GM10266 (cell line): ENCODE measurements around the gene USP6NL.

ENCODE experiments used
- DNase-seq: peaks from one replicate; pipeline ENCODE4 v3.0.0; 2012; ENCODE audit errors: extremely low spot score
- TF ChIP-seq, protein P1 (sequence below): IDR thresholded peaks from 2 replicates; pipeline ENCODE4 v1.5.1; 2012; ENCODE audit warnings: mild to moderate bottlenecking, low read depth; ENCODE audit not compliant: control insufficient read depth, insufficient read depth; ENCODE audit errors: missing control alignments

Gene USP6NL

DNA sequence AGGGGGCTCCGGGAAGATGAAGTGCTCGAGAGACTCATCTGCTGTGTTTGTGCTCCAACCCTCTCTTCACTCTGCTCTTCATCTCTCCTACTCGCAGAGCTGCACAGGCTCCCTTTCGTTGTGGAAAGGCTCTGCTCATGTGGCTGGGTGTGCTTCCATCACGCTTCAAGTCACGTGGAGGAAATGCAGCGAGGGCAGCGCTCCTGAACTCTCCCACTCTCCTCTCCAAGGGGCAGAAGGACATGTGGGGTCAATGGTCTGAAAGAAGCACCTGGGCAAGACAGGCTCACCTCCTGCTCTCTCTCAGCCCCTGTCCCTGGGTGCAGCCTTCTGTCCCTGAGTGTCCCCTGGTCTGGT is 72.6 kb downstream of the USP6NL start:
- TF ChIP-seq, protein P1, sequence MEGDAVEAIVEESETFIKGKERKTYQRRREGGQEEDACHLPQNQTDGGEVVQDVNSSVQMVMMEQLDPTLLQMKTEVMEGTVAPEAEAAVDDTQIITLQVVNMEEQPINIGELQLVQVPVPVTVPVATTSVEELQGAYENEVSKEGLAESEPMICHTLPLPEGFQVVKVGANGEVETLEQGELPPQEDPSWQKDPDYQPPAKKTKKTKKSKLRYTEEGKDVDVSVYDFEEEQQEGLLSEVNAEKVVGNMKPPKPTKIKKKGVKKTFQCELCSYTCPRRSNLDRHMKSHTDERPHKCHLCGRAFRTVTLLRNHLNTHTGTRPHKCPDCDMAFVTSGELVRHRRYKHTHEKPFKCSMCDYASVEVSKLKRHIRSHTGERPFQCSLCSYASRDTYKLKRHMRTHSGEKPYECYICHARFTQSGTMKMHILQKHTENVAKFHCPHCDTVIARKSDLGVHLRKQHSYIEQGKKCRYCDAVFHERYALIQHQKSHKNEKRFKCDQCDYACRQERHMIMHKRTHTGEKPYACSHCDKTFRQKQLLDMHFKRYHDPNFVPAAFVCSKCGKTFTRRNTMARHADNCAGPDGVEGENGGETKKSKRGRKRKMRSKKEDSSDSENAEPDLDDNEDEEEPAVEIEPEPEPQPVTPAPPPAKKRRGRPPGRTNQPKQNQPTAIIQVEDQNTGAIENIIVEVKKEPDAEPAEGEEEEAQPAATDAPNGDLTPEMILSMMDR, result no peak
- DNase-seq, result no peak

DNA sequence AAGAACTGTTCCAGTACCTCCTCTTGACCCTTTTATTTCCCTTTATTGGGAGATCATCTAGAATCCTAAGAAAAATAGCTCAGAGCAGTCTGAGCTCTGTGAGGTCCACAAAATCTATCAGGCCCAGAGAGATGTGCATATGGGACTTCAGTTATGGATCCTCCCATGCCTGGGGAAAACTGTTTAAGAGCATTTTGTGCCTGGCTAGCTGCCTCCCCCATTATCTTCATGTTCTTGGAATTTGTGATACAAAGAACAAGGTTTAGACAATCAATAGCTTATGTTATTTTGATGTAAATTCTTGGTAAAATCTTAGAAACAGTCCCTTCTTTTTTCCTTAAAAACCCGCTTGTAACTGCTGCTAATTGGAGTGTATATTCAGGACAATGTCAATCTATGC is 75.2 kb downstream of the USP6NL start:
- no peak for DNase-seq
- TF ChIP-seq, protein P1, result no peak

DNA sequence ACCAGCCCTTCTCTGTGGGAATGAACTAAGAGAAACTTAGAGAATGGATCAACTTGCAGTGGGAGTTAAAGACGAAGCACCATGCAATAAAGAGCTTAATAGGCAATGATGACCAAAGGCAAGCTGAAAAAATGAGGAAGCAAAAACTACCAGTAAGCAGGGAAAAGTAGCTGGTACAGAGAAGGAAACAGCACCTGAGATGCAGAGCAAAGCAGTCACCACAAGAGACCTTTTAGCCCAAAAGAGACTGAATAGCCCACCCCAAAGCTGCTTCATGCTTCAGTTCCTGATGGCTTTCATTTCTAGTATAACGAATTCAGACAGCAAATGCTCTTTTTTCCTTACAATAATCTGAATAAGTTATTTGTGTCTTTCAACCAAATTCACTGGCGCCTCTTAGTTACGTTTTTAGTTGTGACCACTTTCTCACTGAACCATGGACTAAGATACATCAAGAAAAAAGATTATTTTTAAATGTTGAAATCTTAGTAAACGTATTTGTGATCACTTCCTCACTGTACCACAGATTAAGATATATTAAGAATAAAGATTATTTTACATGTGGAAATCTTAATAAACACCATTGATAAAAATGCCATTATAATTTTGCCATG is 76.0 kb downstream of the USP6NL start:
- no peak for DNase-seq
- TF ChIP-seq, protein P1, result no peak

DNA sequence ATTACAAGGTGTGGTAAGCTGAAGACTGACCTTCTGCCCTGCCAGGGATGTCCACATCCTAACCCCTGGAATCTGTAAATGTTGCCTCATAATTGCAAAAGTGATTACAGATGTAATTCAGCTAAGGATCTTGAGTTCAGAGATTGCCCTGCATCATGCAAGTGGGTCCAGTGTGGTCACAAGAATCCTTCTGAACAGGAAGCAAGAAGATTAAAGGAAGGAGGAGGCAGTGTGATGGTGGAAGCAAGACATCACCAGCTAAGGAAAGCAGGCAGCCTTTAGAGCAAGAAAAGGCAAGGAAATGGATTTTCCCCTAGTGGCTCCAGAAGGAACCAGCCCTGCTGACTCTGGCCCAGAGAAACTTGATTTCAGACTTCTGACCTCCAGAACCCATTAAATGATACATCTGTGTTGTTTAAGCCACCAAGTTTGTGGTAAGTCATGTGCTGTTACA is 78.1 kb downstream of the USP6NL start:
- DNase-seq, result no peak

DNA sequence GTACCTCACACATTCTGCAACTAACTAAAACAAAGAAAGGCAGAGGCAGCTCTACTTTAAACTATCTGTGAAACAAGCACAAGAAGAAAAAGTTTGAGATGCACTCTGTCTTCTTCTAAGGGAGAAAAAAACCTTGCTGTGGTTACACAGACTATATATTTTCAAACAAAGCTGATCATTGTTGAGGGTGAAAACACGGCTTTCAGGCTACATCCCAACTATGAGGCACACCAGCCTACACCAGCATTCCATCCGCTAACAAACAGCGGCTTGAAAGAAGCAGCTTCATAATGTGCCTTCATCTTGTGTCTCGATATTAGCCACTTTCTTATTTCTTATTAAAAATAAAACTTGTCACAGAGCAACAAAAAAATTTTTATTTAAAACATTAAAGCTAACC is 79.1 kb downstream of the USP6NL start:
- TF ChIP-seq, protein P1, result no peak
- DNase-seq, result no peak

More for the DNA sequence above, 78.1 kb downstream of the USP6NL start:
- TF ChIP-seq, protein P1, result no peak

DNA sequence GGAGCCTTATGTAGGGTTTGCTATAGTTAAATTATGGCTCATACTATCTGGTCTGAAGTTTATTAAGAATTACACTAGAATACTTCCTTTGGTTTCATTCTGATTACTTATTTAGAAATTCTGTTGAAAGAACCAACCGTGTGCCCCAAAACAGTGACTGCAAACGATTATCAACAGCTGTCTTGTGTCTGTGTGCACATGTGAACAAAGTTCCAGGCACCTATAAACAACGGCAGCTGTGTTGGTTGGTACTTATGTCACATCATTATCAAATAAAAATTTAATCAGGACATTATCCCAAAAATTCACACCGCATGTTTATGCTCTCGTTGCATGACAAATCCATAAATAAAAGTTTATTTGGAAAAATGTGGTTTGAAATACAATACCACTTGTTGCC is 80.6 kb downstream of the USP6NL start:
- TF ChIP-seq, protein P1, result no peak

DNA sequence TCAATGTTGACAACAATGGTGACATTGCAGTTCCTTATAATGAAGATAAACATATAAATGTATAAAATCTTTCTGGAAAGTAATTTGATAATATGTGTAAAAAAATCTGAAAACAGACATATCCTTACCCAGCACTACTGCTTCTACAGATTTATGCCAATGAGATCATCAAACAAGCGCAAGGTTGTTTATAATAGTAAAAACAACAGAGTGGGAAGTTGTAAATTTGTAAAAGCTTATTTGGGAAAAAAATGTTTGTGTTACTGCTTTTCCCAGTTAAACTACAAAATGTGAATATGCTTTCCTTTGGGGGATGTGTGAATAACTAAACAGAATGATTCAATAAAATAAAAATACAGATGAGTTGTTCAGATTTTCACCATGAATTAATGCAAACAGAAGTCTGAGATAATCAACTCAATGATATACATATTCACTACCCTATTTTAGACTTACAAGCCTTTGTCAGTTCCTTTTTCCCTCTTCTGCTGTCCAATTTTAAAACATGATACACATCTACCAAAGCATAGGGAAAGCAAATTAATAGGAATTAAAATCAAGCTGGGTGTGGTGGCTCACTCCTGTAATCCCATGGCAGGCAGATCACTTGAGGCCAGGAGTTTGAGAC is 82.1 kb downstream of the USP6NL start:
- DNase-seq, result no peak
- TF ChIP-seq, protein P1, result no peak

More for the DNA sequence above, 80.6 kb downstream of the USP6NL start:
- DNase-seq, result no peak
